Measurements from ENCODE around the gene IL24.

IL24 gene

DNA sequence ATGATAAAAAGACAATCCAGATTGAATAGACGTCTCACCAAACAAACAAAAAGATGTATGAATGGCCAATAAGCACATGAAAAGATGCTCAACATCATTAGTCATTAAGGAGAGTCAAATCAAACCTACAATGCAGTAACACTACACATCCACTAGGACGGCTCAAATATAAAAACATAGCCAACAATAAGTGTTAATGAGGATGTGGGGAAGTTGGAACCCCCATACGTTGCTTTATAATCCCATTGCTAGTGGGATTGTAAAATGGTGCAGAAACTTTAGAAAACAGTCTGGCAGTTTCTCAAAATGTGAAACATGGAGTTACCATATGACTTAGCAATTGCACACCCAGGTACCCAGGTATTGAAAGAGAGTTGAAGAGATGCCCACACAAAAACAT, 14.7 kb upstream of the IL24 start:
- DNase-seq: no peak

DNA sequence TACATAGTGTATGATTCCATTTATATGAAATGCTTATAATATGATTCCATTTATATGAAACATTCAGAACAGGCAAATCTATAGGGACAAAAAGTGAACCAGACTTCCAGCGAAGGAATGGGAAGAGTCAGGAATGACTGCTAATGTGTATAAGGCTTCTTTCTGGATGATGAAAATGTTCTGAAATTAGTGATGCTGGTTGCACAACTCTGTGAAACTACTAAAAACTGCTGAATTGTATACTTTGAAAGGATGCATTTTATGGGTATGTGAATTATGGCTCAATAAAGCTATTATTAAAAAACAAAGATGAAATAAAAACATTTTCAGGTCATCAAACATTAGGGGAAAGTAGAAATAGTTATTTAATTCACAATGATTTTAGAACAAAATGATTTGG, 14.1 kb upstream of the IL24 start:
- DNase-seq: no peak

GRCh38 chr1:206883876-206884275, 13.4 kb upstream of the IL24 start:
- no peak for DNase-seq

DNA sequence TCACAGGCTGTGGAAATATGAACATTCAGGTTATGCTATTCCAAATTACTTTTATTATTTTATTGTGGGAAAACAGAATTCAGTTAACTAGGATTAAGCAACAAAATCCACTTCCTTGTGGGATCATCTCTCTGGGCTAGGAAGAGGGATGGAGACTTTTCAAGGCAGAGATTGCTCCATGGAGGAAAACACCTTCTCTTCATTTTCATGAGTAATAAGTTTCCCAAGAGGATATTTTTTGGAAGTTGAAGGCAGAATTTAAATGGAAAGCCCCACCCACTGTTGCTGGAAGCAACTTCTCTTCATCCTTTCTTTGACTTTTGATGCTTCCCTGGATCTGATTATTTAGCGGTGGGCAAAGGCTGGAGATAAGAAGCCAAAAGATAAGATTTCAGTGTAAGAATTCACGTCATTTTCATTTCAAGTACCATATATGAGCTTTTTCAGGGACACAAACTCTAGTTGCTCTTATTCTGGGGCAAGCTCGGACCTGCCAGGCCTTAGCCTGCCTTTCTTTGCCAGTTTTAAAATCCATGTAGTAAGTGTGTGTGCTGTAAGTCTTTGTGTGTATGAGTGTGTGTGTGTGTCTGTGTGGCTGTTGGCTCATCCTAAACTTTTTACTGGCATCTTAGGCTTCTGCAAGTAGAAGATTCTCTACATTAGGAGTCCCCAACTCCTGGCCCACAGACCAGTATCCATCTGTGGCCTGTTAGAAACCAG, 11.7 kb upstream of the IL24 start:
- no peak for DNase-seq

- no peak for DNase-seq
Measured at GRCh38 chr1:206886831-206887230, 10.4 kb upstream of the IL24 start.

DNA sequence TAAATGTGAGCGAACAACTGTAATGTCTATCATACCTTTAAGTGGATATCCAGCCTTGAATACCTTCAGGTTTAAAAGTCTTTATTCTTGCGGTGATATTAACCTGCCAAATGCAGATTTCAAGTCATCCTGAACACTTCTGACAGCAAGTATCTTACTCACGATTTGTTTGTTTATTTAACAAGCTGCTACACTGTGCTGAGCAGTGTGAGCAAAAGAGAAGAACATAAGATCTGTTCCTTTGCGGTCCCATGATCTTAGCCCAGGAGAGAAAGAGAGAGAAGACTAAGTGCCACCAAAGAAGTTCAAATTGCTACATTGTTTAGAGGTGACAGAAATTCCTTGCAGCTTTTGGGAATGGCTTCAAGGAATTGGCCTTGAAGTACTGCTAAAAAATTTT, 9.5 kb upstream of the IL24 start:
- DNase-seq: no peak

DNA sequence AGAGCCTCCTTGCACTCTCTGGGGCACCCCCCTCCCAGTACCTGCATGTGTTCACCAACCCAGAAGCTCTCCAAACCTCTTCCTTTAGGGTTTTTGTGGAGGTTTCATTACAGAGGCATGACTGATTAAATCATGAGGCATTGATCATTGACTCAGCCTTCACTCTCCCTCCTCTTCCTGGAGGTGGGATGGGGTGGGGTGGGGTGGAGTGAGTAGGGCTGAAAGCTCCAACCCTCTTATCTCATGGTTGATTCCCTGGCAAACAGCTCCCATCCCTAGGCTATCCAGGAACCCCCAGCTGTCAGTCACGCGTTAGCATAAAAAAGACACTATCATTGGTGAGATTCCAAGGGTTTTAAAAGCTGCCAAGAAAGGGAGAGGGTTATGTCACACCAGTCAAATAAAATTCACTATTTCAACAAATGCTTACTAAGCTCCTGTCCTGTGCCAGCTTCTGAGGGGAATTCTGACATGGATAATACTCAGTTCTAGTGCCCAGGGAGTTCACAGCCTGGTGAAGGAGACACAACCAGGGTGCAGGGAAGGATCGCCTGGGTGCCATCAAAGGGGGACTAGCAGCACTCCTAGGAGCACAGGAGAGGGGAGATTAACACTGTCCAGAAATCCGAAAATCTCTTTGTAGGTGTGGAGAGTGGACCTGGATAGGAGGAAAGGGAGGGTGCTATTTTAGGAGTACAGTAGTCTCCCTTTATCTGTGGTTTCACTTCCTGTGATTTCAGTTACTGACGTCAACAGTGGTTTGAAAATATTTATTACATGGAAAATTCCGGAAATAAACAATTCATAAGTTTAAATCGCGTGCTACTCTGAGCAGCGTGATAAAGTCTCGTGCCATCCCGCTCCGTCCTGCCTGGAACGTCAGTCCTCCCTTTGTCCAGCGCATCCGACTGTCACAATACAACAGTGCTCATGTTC, 6.8 kb upstream of the IL24 start:
- DNase-seq: no peak

DNA sequence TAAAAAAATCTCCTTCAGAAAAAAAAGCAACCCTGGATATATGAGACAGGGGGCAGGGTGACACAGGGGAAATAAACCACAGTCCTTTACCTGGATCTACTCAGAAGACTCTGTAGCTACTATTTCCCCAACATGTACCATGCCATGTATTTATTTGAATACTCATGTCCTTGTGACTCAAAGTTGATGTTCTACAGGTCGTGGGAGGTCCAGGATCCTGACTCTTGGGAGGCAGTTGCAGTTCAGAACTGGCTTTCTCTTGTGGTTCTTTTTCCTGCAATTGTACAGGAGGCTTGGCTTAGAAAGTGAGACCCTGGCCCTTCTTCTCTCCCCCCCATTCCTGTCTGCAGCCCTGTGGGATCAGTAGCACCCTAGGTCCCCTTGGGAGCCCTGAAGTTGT, 5.8 kb upstream of the IL24 start:
- DNase-seq: no peak

- no peak for DNase-seq
Measured at GRCh38 chr1:206892351-206892984, 4.8 kb upstream of the IL24 start.

DNA sequence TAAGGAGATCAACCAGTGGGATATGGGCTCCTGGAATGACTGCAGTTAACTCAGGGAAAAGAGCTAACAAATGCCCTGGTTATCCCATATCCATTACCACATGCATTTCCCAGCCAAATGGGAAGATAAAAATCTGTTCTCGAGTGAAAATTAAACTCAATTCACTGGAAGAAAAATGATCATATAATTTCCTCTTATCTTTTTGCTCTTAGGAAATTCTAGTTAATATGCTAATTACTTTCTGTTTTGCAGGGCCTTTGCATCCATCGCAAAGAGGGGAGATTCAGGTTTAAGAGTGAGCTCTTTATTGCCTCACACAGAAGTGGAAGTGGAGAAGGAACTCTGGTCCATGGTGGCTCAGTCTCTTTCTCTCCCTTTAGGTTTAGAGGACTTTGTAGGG, 3.9 kb upstream of the IL24 start:
- no peak for DNase-seq

- no peak for DNase-seq
Measured at GRCh38 chr1:206895325-206895724, 1.9 kb upstream of the IL24 start.

DNA sequence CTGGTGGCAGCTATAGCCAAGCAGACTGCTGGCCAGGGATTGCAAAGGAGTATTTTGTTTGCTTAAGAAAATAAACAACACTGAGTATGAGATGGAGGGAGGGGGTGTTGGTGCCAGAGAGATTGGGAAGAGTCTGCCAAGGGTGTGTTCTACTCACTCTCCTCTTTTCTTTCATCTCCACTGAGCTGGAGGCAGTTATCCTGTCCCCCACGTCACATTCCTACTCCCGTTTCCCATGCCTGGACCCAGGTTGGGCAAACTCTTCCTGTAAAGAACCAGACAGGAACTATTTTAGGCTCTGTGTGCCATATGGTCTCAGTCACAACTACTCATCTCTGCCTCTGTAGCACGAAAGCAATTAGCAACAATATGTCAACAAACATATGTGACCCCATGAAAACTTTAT, 1.4 kb upstream of the IL24 start:
- DNase-seq: no peak

GRCh38 chr1:206896261-206896660, 982 bp upstream of the IL24 start:
- no peak for DNase-seq

GRCh38 chr1:206898089-206898914, 1.1 kb downstream of the IL24 start:
- no peak for DNase-seq

DNA sequence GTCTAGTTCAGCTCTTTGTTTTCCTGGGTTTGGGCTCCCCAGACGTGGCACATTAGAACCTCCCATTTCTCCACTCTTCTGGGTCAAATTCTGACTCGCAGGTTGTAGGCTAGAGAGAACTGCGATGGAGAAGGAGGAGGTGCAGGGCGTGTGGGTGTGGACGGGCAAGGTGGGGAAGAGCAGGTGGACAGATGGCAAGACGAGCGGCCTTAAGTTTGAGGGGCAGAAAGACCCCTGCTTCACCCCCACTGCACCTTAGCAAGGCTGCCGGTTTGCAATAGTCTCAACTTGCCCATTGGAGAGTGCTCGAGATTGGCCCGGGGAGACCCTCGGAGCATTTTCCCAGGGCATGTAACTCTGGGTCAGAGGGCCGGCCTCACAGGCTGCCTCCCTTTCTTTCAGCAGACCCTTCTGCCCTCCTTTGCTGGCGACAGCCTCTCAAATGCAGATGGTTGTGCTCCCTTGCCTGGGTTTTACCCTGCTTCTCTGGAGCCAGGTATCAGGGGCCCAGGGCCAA, 1.7 kb downstream of the IL24 start:
- DNase-seq: no peak

DNA sequence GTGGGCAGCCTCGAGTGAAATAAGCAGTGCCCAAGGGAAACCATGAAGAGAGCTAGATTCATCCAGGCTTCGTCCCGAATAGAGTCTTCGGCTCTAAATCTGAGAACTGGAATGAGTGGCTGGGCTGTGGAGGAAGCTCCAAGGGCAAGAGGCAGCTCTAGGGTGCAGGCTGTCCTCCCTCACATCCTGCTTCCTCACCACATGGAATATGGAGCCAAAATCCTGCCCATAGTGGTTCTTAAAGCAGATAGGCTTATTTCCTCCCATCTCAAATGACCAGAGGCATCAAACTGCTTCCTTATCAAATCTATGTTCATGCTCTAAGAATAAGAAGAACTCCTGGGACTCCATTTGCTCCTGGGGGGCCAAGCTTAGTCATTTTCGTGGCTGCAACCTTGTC, 2.5 kb downstream of the IL24 start:
- no peak for DNase-seq

DNA sequence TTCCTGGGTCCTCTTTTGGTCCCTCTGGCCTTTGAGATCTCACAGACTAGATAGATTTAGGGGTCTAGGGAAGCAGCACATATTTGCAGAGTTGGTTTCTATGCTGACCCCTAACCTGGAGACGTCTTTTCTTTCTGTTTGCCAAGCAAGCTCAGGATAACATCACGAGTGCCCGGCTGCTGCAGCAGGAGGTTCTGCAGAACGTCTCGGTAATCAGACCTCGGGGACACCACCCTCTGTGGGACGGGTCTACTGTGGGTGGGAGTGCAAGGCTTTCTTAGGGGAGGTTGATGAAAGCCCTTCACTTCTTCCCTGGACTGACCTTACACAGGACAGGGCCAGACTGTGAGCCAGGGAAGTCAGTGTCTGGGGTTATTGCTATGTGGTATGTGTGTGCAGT, 2.9 kb downstream of the IL24 start:
- no peak for DNase-seq

DNA sequence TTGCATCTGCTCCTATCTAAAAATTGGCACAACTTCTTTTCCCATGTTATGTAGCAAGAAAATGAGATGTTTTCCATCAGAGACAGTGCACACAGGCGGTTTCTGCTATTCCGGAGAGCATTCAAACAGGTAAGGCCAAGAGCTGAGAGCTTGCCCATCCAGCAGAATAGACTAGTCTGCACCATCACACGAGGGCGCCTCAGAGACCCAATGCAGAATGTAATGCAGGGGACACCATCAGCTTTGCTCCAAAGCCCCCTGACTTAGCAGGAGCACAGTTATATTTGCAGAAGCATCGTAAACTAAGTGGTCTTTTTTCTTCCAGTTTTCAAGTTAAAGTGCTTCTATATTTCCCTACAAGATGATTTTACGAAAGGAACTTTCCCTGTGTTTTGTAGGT, 4.7 kb downstream of the IL24 start:
- no peak for DNase-seq

- DNase-seq: no peak
Measured at GRCh38 chr1:206902702-206903101, 5.5 kb downstream of the IL24 start.

GRCh38 chr1:206903687-206904086, 6.4 kb downstream of the IL24 start:
- no peak for DNase-seq

- no peak for DNase-seq
Measured at GRCh38 chr1:206904423-206905142, 7.3 kb downstream of the IL24 start.

All from retina (tissue), 1 donor.